ENCODE measurements around the gene THBS1.

The THBS1 gene

DNA sequence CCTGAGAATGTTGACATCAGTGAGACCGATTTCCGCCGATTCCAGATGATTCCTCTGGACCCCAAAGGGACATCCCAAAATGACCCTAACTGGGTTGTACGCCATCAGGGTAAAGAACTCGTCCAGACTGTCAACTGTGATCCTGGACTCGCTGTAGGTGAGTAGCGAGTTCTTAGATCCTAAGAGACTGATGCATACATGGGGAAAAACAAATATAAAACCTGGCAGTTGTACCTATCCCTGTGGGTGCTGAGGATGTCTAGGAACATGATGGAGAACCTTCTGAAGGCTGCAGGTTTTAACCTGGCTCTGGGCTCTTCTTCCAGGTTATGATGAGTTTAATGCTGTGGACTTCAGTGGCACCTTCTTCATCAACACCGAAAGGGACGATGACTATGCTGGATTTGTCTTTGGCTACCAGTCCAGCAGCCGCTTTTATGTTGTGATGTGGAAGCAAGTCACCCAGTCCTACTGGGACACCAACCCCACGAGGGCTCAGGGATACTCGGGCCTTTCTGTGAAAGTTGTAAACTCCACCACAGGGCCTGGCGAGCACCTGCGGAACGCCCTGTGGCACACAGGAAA, 12.3 kb downstream of the THBS1 start:
- no peaks in the 10 kb centered on the region for H3K36me3 ChIP-seq (ENCODE audit: insufficient read depth, low read length)
- no peaks in the 10 kb centered on the region for H3F3A ChIP-seq (ENCODE audit: insufficient read depth, low read length)
- no peaks in the 10 kb centered on the region for H3K79me2 ChIP-seq (ENCODE audit: insufficient read depth, low read length)
- H3K9me2 ChIP-seq (ENCODE audit: low read depth, low read length) = no peaks in the 10 kb centered on the region
- no peaks in the 10 kb centered on the region for H4K20me1 ChIP-seq (ENCODE audit: insufficient read depth, low read length)
- no peak overlapping the region for H3K4me2 ChIP-seq (ENCODE audit: low read length)
- H3K27ac ChIP-seq (ENCODE audit: low read depth, low read length, poor library complexity, severe bottlenecking) = no peak overlapping the region
- no peaks in the 10 kb centered on the region for H3K9me3 ChIP-seq (ENCODE audit: low read length)
- H2AFZ ChIP-seq (ENCODE audit: low read length) = no peak overlapping the region
- no peak overlapping the region for H3K9ac ChIP-seq (ENCODE audit: low read length)
- H3K27me3 ChIP-seq (ENCODE audit: insufficient read depth, low read length) = no peaks in the 10 kb centered on the region
- TF ChIP-seq EZH2 (IDR thresholded peaks at IDR 0.05; ENCODE audit: borderline replicate concordance, low read length) = no peak
- TF ChIP-seq, protein P1, sequence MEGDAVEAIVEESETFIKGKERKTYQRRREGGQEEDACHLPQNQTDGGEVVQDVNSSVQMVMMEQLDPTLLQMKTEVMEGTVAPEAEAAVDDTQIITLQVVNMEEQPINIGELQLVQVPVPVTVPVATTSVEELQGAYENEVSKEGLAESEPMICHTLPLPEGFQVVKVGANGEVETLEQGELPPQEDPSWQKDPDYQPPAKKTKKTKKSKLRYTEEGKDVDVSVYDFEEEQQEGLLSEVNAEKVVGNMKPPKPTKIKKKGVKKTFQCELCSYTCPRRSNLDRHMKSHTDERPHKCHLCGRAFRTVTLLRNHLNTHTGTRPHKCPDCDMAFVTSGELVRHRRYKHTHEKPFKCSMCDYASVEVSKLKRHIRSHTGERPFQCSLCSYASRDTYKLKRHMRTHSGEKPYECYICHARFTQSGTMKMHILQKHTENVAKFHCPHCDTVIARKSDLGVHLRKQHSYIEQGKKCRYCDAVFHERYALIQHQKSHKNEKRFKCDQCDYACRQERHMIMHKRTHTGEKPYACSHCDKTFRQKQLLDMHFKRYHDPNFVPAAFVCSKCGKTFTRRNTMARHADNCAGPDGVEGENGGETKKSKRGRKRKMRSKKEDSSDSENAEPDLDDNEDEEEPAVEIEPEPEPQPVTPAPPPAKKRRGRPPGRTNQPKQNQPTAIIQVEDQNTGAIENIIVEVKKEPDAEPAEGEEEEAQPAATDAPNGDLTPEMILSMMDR (IDR thresholded peaks at IDR 0.05; ENCODE audit: low read length) = no peak
- no peaks in the 10 kb centered on the region for H3K4me1 ChIP-seq (ENCODE audit: insufficient read depth, low read length, severe bottlenecking)
- no peak overlapping the region for H3K4me3 ChIP-seq (ENCODE audit: low read depth, low read length, poor library complexity, severe bottlenecking)

DNA sequence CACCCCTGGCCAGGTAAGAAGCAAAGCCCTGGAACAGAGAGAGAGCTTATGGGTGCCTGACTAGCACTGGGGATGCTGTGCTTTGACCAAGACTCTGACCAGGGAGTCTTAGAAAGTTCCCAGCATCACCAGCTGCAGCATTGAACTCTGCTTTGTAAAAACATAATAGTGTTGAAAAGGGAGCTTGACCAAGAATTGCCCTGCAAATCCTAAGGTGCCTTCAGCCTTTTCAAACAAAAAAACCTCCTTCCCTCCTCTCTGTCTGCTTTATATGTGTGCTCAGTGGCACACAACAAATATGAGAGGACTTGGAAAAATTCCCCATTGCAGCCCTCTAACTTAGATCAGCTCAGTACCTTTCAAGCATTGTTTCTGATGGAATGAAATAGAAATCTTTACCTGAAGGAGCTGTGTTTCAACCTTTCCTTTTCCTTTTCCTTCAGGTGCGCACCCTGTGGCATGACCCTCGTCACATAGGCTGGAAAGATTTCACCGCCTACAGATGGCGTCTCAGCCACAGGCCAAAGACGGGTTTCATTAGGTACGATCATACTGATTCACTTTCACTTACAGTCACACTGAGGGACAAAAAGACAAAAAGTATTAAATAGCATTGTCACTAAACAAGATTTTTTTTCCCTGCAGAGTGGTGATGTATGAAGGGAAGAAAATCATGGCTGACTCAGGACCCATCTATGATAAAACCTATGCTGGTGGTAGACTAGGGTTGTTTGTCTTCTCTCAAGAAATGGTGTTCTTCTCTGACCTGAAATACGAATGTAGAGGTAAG, 13.0 kb downstream of the THBS1 start:
- no peak overlapping the region for H3K4me3 ChIP-seq (ENCODE audit: low read depth, low read length, poor library complexity, severe bottlenecking)

DNA sequence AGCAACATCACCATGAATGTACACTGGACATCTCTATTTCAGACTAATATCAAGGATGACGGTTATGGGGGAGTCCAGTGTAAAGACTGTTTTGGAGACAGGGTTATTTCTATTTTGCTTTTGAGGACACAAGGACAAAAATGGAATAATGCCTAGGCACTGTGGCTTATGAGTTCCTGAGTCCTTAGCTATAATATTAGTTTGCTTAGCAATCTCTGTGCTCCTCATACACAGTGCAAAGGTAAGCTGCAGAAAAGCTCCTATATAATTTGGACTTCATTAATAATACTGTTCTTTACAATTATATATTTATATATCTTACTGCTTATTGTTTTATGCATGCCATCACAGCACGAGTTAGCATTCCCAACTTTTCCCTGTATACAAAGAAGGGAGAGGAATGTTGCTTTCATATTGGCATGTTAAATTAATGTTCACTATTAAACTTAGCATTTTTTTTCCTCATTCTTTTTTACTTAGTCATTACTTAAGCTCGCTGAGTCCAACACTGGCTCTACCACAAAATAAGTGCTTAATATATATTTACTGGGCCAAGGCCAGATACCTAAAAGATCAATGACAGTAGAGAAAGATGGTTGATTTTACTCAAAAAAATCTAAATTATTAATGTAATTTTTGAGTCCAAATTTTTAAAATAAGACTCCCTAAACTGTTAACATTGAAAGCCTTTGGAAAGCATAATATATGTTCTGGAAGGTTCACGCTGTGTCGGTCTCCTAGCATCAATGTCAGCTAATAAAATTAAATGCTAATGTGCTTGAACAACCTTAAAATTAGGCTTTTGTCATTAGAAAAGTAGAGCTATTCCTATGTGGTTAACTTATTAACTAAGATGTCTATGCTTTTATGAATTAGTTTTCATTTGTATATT, 13.8 kb downstream of the THBS1 start:
- no peak overlapping the region for H3K4me2 ChIP-seq (ENCODE audit: low read length)
- no peaks in the 10 kb centered on the region for H3K36me3 ChIP-seq (ENCODE audit: insufficient read depth, low read length)
- H3K9me2 ChIP-seq (ENCODE audit: low read depth, low read length) = no peaks in the 10 kb centered on the region
- no peak overlapping the region for H3K4me3 ChIP-seq (ENCODE audit: low read depth, low read length, poor library complexity, severe bottlenecking)
- TF ChIP-seq, protein P1 (IDR thresholded peaks at IDR 0.05; ENCODE audit: low read length) = no peak
- no peak for TF ChIP-seq EZH2 (IDR thresholded peaks at IDR 0.05; ENCODE audit: borderline replicate concordance, low read length)
- H3F3A ChIP-seq (ENCODE audit: insufficient read depth, low read length) = no peaks in the 10 kb centered on the region
- no peaks in the 10 kb centered on the region for H3K9me3 ChIP-seq (ENCODE audit: low read length)
- H3K27ac ChIP-seq (ENCODE audit: low read depth, low read length, poor library complexity, severe bottlenecking) = no peak overlapping the region
- H3K9ac ChIP-seq (ENCODE audit: low read length) = no peak overlapping the region
- no peaks in the 10 kb centered on the region for H3K27me3 ChIP-seq (ENCODE audit: insufficient read depth, low read length)
- no peaks in the 10 kb centered on the region for H3K4me1 ChIP-seq (ENCODE audit: insufficient read depth, low read length, severe bottlenecking)
- H2AFZ ChIP-seq (ENCODE audit: low read length) = no peak overlapping the region
- no peaks in the 10 kb centered on the region for H3K79me2 ChIP-seq (ENCODE audit: insufficient read depth, low read length)
- no peaks in the 10 kb centered on the region for H4K20me1 ChIP-seq (ENCODE audit: insufficient read depth, low read length)

More for the DNA sequence above, 13.0 kb downstream of the THBS1 start:
- Histone ChIP-seq H3K27ac (ENCODE audit: low read depth, low read length, poor library complexity, severe bottlenecking) (no peak overlapping the region), H3F3A (ENCODE audit: insufficient read depth, low read length) (no peaks in the 10 kb centered on the region), H3K27me3 (ENCODE audit: insufficient read depth, low read length) (no peaks in the 10 kb centered on the region), H3K4me1 (ENCODE audit: insufficient read depth, low read length, severe bottlenecking) (no peaks in the 10 kb centered on the region), H3K9me2 (ENCODE audit: low read depth, low read length) (no peaks in the 10 kb centered on the region), H4K20me1 (ENCODE audit: insufficient read depth, low read length) (no peaks in the 10 kb centered on the region), H3K9ac (ENCODE audit: low read length) (no peak overlapping the region), H3K36me3 (ENCODE audit: insufficient read depth, low read length) (no peaks in the 10 kb centered on the region), H3K79me2 (ENCODE audit: insufficient read depth, low read length) (no peaks in the 10 kb centered on the region), H3K9me3 (ENCODE audit: low read length) (no peaks in the 10 kb centered on the region), H2AFZ (ENCODE audit: low read length) (no peak overlapping the region), H3K4me2 (ENCODE audit: low read length) (no peak overlapping the region)
- TF ChIP-seq, protein P1 (IDR thresholded peaks at IDR 0.05; ENCODE audit: low read length) = no peak
- no peak for TF ChIP-seq EZH2 (IDR thresholded peaks at IDR 0.05; ENCODE audit: borderline replicate concordance, low read length)
